ENCODE measurements around the gene EXD3. TPM values are rescaled to one million over a fixed set of nuclear protein-coding genes. Genes with fewer than 3 reads are reported as not detected.
"Not testable (repeated sequence)": the region's sequence is repeated elsewhere in the genome, so short reads cannot be mapped to it uniquely, and the experiment has no call there.

EXD3 gene
- total RNA-seq, 1 donor from 2014 or later = 12.6 TPM

GRCh38 chr9:137352511-137353222 is 70.3 kb downstream of the EXD3 start:
- FAIRE-seq (no peak), DNase-seq (ENCODE audit: low spot score in 2 of 2) (no peak)

DNA sequence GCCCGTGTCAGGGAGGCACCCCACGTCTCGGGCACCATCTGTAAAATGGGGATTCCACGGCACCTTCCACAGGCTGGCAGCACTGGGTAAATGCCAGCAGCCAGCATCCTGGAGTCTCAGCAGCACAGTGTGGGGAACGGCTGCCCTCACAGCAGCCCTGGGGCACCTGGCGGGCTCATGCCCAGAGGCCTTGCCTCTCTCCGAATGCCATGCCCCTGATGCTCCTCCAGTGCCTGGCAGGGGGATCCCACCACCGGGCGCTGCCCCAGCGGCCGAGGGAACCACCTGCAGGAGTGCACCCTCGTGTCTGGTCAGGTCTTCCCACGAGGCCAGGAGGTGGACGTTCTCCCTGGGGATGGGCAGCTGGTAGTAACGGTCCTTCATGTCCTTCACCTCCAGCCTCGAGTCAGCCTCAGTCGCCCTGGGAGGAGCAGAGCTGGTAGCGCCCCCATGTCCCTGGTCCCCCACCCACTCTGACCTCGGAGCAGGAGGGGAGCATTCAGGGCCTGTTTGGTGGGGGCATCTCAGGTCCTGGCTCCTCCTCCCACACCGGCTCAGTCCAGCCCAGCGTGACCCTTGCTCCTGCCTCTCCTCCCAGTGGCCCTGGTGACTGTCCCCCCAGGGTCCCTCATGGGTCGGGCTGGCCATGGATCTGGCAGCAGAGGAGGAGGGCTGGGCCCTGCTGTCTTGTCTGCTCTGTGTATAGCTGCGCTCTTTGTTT is 71.0 kb downstream of the EXD3 start:
- no peak for FAIRE-seq

DNA sequence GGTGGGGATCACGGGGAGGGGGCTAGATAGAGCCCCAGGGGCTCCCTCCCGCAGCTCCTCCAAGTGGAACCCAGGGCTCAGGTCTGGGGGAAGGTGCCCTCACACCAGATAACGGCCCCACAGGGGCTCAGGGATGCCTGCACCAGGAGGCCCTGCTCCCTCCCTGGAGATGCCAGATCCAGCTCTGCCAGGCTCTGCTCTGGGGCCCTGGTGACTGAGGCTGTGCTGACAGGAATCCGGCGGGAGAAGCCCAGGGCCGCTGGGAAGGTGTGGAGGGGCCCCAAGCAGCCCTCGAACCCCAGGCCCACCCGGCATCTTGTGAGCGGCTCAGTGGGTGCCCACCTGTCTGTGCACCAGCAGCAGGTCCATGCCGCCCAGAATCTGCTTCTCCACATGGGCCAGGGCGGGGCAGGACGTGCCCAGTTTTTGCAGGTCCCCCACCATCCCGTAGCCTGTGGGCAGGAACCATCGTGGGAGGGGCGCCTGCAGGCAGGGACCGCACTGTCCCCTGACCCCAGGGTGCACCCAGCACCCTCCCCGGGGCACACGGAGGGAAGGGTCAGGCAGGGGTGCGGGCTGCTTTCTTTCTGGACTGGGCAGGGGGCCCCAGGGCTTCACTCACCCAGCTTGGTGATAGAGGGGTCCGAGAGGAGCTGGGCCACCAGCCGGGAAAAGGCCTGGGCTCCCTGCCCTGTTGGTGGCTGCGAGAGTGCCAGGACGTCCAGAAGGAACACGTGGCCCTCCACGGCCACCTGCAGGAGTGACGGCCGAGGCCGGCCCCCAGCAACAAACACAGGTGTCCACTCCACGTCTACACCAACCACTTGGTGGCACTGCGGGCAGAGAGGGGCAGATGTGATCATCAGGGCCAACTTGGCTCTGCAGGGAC is 72.0 kb downstream of the EXD3 start:
- FAIRE-seq (no peak), DNase-seq (ENCODE audit: low spot score in 2 of 2) (no peak)

More for the DNA sequence above, 71.0 kb downstream of the EXD3 start:
- DNase-seq (ENCODE audit: low spot score in 2 of 2) = no peak

GRCh38 chr9:137349471-137350033 is 73.4 kb downstream of the EXD3 start:
- DNase-seq (ENCODE audit: low spot score in 2 of 2) = peak in 1 of 2 donors; percentile 20

GRCh38 chr9:137348769-137349470 is 74.0 kb downstream of the EXD3 start:
- DNase-seq (ENCODE audit: low spot score in 2 of 2) (no peak), FAIRE-seq (no peak)

More at GRCh38 chr9:137349471-137350033, 73.4 kb downstream of the EXD3 start:
- FAIRE-seq = no peak

GRCh38 chr9:137347928-137348327 is 75.0 kb downstream of the EXD3 start:
- FAIRE-seq = no peak
- DNase-seq (ENCODE audit: low spot score in 2 of 2) = no peak

GRCh38 chr9:137342482-137342881 is 80.5 kb downstream of the EXD3 start:
- no peak for DNase-seq (ENCODE audit: low spot score in 2 of 2)
- FAIRE-seq = no peak

GRCh38 chr9:137341227-137341626 is 81.7 kb downstream of the EXD3 start:
- no peak for DNase-seq (ENCODE audit: low spot score in 2 of 2)
- no peak for FAIRE-seq

DNA sequence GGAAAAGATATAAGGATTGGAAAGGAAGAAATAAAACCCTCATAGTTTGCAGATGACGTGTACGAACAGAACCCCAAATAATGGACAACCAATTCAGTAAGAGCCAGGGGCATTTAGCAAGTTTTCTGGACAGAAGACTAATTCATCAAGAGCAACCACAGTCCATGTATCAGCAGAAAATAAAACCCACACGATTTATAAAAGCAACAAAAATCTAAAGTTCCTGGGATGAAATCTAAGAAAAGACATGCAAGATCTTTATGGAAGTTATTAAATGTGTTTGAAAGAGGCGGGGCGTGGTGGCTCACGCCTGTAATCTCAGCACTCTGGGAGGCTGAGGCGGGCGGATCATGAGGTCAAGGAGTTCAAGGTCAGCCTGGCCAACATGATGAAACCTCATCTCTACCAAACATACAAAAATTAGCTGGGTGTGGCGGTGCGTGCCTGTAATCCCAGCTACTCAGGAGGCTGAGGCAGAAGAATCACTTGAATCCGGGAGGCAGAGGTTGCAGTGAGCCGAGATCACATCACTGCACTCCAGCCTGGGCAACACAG is 83.0 kb downstream of the EXD3 start:
- FAIRE-seq; DNase-seq (ENCODE audit: low spot score in 2 of 2): not testable (repeated sequence)

DNA sequence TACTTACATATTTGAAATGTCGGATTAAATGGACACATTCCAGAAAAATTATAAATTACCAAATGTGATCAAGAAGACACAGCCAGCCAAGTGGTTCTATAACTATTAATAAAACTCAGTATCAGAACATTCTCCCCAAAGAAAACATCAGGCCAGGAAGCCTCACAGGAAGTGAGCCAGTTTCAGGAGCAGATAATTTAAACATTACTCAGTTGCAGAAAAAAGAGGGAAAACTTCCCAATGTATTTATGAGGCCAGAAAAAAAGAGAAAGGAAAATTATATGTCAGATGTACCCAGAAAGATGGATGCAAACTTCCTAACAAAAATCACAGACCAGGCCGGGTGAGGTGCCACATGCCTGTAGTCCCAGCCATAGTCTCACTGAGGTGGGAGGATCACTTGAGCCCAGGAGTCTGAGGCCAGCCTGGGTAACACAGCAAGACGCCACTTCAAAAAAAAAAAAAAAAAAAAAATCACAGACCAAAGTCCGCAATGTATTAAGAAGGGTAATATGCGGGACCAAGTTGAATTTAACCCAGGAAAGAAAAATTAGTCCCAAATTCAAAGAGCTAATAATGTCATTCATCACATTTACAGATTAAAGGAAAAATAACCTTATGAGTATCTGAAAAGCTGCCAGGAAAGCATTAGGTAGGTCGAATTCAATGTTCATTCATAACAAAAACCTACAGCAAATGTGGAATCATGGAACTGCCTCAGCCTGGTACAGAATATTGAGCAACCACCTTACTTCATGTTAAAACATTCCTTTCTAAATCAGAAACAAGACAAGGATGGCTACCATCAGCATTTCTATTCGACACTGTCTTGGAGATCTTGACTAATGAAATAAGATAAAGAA is 83.7 kb downstream of the EXD3 start:
- DNase-seq (ENCODE audit: low spot score in 2 of 2) = no peak
- FAIRE-seq = no peak

DNA sequence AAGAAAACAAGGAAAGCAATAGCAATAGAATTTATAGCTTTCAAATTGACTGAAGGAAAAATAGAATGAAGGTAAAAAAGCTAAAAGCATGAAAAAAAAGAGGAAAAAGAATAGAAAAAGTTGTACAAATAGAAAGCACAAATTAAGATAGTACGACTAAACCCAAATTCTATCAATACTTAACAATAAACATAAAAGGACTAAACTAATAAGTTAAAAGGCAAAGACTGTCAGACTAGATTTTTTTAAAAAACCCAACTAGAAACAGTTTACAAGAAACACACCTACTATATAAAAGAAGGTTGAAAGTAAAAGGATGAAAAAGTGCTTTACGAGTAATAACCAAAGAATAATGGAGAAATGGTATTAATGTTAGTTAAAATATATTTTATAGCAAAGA is 86.2 kb downstream of the EXD3 start:
- DNase-seq (ENCODE audit: low spot score in 2 of 2) (no peak), FAIRE-seq (peak; percentile 30)

GRCh38 chr9:137333016-137333671 is 89.8 kb downstream of the EXD3 start:
- FAIRE-seq (no peak), DNase-seq (ENCODE audit: low spot score in 2 of 2) (no peak)

DNA sequence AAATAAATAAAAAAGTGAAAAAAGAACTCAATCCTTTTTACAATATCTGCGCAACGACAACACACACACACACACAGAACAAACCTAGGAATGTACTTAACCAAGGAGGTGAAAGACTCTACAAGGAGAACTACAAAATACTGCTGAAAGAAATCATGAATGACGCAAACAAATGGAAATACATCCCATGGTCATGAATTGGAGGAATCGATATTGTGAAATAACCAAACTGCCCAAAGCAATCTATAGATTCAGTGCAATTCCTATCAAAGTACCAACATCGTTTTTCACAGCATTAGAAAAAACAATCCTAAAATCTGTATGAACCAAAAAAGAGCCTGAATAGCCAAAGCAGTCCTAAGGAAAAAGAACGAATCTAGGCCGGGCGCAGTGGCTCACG is 91.0 kb downstream of the EXD3 start:
- DNase-seq (ENCODE audit: low spot score in 2 of 2) (no peak), FAIRE-seq (no peak)

DNA sequence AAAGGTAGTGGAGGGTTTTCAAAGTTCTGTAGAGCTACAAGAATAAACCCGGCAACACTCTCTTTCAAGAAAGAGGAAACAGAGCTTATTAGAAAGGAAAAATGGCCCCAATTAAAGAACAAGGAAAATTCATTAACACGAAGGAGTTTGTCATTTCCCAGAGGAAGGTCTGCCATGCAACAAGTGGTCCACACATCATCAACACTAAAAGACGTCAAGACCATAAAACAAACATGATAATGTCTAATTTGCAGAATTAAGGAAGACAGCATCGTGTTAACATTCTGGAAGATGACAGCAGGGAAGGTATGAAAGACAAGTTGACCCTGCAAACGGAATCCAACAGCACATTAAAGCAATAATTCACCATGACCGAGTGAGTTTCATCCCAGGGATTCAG is 92.3 kb downstream of the EXD3 start:
- no peak for FAIRE-seq
- no peak for DNase-seq (ENCODE audit: low spot score in 2 of 2)

DNA sequence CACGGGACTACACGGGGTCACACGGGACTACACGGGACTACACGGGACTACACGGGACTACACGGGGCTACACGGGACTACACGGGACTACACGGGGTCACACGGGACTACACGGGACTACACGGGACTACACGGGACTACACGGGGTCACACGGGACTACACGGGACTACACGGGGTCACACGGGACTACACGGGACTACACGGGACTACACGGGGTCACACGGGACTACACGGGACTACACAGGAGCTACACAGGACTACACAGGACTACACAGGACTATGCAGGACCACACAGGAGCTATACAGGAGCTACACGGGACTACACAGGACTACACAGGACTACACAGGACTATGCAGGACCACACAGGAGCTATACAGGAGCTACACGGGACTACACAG is 93.4 kb downstream of the EXD3 start:
- not testable (repeated sequence) for DNase-seq (ENCODE audit: low spot score in 2 of 2); FAIRE-seq

DNA sequence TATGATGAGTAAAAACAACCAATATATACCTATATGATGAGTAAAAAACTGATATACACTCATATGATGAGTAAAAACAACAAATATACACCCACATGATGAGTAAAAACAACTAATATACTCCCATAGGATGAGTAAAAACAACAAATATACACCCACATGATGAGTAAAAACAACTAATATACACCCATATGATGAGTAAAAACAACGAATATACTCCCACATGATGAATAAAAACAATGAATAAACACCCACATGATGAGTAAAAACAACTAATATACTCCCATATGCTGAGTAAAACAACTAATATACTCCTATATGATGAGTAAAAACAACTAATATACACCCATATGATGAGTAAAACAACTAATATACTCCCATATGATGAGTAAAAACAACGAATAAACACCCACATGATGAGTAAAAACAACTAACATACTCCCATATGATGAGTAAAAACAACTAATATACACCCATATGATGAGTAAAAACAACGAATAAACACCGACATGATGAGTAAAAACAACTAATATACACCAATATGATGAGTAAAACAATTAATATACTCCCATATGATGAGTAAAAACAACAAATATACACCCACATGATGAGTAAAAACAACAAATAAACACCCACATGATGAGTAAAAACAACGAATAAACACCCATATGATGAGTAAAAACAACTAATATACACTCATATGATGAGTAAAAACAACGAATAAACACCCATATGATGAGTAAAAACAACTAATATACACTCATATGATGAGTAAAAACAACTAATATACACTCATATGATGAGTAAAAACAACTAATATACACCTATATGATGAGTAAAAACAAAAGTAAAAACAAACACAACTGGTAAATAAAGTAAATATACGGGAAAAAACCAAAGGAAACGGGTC is 95.1 kb downstream of the EXD3 start:
- FAIRE-seq = peak; percentile 100
- not testable (repeated sequence) for DNase-seq (ENCODE audit: low spot score in 2 of 2)

DNA sequence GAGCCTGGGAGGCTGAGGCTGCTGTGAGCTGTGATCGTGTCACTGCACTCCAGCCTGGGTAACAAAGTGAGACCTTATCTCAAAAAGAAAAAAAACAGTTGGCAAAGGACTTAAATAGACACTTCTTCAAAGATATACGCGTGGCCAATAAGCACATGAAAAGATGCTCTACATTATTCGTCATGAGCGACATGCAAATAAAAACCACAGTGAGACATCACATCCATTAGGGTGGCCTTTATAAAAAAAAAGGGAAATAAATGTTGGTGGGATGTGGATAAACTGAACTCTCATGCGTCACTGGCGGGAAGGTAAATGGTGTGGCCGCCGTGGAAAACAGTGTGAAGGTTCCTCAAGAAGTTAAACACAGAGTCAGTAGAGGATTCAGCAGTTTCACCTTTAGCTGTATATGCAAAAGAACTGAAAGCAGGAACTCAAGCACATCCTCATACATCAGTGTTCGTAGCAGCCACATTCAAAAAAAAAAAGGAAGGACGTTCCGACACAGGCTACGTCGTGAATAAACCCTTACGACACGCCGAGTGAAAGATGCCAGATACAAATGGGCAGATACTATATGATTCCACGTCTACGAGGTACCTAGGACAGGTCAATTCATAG is 96.4 kb downstream of the EXD3 start:
- no peak for DNase-seq (ENCODE audit: low spot score in 2 of 2)
- FAIRE-seq = no peak
